ENCODE data around the gene DPYSL5. TPM values are rescaled to one million over a fixed set of nuclear protein-coding genes. Genes with fewer than 3 reads are reported as not detected.

Gene DPYSL5
- total and polyA plus RNA-seq, 2 of the 13 experiments (the other 11 are each of a cell fraction or from before 2014, with no cell fraction given) = 0.15 TPM; not detected in 1

GRCh38 chr2:26915316-26915715 is 67.4 kb downstream of the DPYSL5 start (continued):
- TF ChIP-seq AGO2 (optimal IDR thresholded peaks at IDR 0.05; ENCODE audit: low read depth, low read length) = no peak

GRCh38 chr2:26916128-26916692 is 68.3 kb downstream of the DPYSL5 start:
- DNase-seq (ENCODE audit: low spot score) = no peak
- Histone ChIP-seq H3K4me3 (replicated peaks in 1 of 3; ENCODE audit: insufficient read depth in 1 of 3, low read depth in 2 of 3, low read length in 3 of 3) (no peak overlapping the region), H3K36me3 (replicated peaks in 1 of 2; ENCODE audit: control insufficient read depth in 1 of 2, insufficient read depth in 2 of 2, low read length in 2 of 2) (no peaks in the 10 kb centered on the region), H3K4me2 (ENCODE audit: low read depth, low read length) (no peak overlapping the region), H3K79me2 (ENCODE audit: insufficient read depth, low read length) (no peaks in the 10 kb centered on the region), H4K20me1 (ENCODE audit: insufficient read depth, low read length) (no peaks in the 10 kb centered on the region), H3K9ac (ENCODE audit: insufficient read depth, low read depth, low read length) (no peak overlapping the region), H2AFZ (ENCODE audit: low read length) (no peak overlapping the region), H3K27me3 (ENCODE audit: control insufficient read depth in 1 of 2, insufficient read depth in 2 of 2, low read length in 2 of 2) (peaks cover 11 to 72% of the 10 kb centered on the region in 2 experiments), H3K27ac (ENCODE audit: extremely low read length, insufficient read depth, low read length) (no peak overlapping the region), H3K4me1 (ENCODE audit: insufficient read depth, low read length) (0 out of 2 replicates have a peak, but pooled peaks cover 7% of the 10 kb centered on the region), H3K9me3 (ENCODE audit: low read length) (no peaks in the 10 kb centered on the region)
- 23% methylated on average over 7 of the region's 7 CpGs for WGBS (ENCODE audit: low lambda C conversion rate)
- BruUV-seq (replicated peaks) = no TSS peak
- ChIA-PET POLR2A (no interaction called here), CTCF (ENCODE audit: low intra/inter-chr PET ratio, low total read pairs) (no interaction called here)
- no peak for FAIRE-seq
- ATAC-seq = peak; percentile 73
- in situ Hi-C loops (cut with HindIII; ENCODE audit: extremely low pct_ligation_motif_present, low pct_unique_long_range_greater_than_20kb) = no loop called here
- intact Hi-C loops (cut with micrococcal nuclease; ENCODE audit: unreplicated experiment) = no loop called here
- TF ChIP-seq ATAD3A (CRISPR knock-in tag; IDR thresholded peaks at IDR 0.05) (no peak), AHDC1 (CRISPR knock-in tag; IDR thresholded peaks at IDR 0.05; ENCODE audit: borderline replicate concordance) (no peak), RARA (CRISPR knock-in tag; IDR thresholded peaks at IDR 0.05) (0 out of 2 replicates have a peak, but pooled peaks have one; percentile 22), SP4 (CRISPR knock-in tag; IDR thresholded peaks at IDR 0.05) (no peak), KDM4B (CRISPR knock-in tag; IDR thresholded peaks at IDR 0.05) (no peak), ZNF143 (CRISPR knock-in tag; IDR thresholded peaks at IDR 0.05) (no peak), MIER3 (CRISPR knock-in tag; IDR thresholded peaks at IDR 0.05; ENCODE audit: borderline replicate concordance) (no peak), KLF15 (CRISPR knock-in tag; IDR thresholded peaks at IDR 0.05; ENCODE audit: borderline replicate concordance) (no peak), NPAS2 (CRISPR knock-in tag; IDR thresholded peaks at IDR 0.05; ENCODE audit: borderline replicate concordance) (no peak), ZNF230 (CRISPR knock-in tag; IDR thresholded peaks at IDR 0.05) (no peak), SMYD3 (CRISPR knock-in tag; IDR thresholded peaks at IDR 0.05) (no peak), POLR2AphosphoS2 (IDR thresholded peaks at IDR 0.05; ENCODE audit: low read depth, low read length) (no peak), ZKSCAN8 (CRISPR knock-in tag; IDR thresholded peaks at IDR 0.05; ENCODE audit: borderline replicate concordance) (no peak), ZNF431 (CRISPR knock-in tag; IDR thresholded peaks at IDR 0.05; ENCODE audit: borderline replicate concordance, low read depth) (no peak), ZNF10 (CRISPR knock-in tag; IDR thresholded peaks at IDR 0.05; ENCODE audit: borderline replicate concordance, low read depth) (no peak), ZSCAN5A (CRISPR knock-in tag; IDR thresholded peaks at IDR 0.05; ENCODE audit: borderline replicate concordance) (no peak), ZSCAN22 (CRISPR knock-in tag; IDR thresholded peaks at IDR 0.05) (no peak)

Measured in HepG2 (cell line).